Cortex of kidney (tissue), 1 donor: Measurements from ENCODE around the gene IFIT1.
"Not testable (repeated sequence)": the region's sequence is repeated elsewhere in the genome, so short reads cannot be mapped to it uniquely, and the experiment has no call there.

Experiments used
- DNase-seq: peaks from one replicate; lab custom pipeline; 2025; lab: John Stamatoyannopoulos, UW

The IFIT1 gene

DNA sequence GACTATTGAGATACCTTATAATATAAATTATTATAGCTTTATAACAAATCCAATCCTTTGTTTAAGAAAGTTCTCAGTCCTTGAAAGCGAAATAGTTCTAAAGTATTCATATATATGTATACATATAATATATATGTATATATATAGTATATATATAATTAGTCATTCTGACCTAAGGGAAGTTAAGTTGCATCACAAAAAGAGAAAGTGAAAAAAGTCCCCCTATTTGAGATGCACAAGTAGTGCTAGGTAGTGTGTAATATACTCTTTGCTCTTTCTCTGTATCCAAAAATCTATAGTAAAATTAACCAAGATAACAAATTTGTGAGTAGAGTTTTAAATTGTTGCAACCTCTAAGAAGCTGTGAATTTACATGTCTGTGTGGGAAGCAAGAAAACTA, 27.9 kb upstream of the IFIT1 start:
- no peak for DNase-seq

DNA sequence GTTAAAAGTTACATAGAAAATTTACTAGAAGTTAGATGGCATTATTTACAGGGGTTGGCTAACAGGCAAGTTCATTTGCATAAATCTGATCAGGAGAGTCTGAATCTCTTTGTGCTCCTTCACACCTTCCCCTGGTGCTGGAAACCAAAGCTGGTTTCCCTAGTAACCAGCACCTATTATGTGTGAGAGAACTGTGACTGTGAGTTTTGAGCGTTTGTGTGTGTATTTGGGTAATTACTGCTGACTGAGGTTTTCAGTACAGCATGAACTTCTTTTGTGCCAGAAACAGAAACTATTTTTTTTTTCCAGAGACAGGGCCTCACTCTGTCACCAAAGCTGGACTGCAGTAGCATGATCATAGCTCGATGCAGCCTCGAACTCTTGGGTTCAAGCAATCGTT, 24.9 kb upstream of the IFIT1 start:
- DNase-seq: no peak

DNA sequence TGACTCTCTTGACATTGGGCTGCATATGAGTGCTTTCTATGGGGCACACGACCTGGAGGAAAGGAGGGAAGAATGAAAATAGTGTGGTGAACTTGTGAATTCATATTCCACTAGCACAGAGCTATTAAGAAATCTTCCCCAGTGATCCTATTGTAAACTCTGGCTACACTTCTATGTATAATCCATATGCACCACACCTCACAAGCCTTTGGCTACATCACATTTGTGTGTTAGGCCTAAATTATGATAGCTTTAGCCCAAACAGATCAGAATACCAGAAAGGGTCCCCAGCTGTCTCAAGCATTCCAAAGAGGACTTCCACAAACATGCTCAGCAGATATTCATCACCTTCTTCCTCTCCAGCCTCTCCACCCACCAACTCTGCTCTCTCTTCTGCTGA, 24.3 kb upstream of the IFIT1 start:
- DNase-seq: no peak

DNA sequence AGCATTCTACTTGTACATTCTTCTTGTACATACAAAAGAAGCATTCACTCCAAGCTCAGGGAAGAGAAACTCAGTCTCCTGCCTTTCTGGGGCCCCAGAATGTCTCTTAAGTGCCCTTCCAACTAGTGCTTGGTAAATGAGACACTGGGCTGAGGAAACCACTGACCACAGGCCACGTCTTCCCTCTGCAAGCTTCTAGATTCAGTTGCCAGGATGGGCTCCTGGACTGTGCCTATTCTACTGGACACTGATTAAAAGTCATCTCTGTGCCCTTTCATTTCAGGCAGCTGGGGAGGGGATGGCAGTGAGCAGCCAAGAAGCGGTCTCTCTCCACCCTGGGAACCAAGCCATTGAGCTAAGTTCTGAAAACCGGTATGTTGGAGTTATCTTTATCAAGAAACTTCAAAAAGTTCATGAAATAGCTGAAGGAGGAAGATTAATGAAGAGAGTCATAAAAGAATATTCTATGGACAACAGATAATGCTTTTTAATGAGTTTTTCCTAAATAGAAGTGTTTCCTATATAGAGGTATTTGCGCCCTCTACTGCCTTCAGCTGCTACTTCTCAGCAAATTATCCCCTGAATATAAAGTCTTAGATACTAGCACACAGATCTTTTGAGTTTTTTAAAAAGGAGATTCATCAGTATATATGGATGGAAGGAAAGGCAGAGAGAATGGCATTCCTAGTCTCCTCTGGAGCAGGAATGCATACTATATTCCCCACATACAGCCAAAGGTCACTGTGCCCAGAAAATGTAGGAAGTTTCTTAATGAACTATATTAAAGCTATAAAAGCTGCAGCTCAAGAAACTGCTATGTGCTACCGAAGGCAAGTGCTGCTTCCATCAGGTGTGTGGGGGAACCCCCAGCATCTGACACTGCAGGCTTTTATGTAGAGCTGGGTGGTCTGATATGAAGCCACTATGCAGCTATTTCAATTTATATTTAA, 23.0 kb upstream of the IFIT1 start:
- DNase-seq: no peak

DNA sequence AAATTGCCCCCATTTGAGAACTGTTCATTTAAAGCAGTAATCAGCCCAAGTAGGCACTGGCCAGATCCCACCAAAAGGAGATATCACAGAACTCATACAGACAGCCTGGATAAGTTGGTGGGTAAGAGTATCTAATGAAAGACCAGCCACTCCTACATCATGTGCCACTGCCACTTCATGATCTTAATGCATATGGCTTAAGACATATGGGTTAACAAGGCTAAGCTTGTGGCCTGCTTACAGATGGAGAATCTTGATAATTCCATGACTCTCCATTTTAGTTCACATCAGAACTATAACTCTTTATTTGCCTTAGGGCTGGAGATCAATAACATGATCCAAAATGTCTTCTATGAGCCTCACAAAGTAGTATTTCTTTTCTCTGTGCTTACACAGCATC, 21.3 kb upstream of the IFIT1 start:
- DNase-seq: no peak

DNA sequence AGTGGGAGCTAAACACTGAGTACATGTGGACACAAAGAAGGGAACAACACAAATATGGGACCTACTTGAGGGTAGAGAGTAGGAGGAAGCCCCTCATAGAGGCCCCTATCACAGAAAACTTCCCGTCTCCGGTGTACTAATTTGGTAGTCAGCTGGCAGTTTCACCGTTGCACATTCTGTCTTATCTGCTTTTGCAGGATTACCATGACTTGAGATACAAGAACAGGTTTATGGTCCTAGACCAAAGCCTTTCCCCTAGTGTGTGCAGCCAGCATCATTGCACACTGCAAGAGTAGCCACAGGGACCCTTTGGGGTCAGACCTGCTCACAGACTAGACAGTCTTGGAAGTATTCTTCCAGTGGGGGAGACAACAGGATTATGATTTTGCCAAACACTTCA, 20.4 kb upstream of the IFIT1 start:
- DNase-seq: no peak

DNA sequence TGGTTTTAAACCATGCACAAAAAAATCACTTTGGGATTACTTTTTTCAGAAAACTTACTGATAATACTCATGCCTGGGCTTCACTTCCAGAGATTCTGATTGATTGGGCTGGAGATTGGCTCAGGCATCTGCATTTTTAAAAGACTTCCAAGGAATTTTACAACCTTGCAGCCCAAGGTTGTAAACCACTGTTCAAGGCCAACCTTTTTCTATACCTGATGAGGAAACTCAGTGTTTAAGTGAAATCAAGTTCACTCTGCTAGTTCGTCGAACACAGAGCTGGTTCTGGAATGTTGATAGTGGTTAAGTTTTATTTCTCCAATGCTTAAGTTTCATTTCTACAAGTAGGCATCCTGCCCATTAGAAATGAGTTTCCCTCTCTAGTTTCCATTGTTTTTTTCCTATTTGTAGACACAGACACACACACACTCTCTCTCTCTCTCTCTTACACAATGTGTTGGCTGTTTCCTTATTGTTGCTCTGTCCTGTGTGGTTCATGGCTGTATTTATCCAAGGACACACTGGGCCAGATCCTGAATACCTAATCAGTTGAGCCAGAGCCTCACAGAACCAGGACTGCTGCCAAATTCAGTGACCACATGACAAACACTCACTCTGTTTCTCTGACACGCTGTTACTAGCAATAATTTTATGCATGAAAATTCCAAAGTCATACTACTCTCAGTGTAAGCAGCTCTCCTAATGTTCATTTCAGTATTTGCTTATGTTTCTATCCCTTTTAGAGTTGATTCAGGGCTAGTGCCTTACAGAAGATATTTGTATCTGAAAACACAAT, 18.3 kb upstream of the IFIT1 start:
- no peak for DNase-seq

DNA sequence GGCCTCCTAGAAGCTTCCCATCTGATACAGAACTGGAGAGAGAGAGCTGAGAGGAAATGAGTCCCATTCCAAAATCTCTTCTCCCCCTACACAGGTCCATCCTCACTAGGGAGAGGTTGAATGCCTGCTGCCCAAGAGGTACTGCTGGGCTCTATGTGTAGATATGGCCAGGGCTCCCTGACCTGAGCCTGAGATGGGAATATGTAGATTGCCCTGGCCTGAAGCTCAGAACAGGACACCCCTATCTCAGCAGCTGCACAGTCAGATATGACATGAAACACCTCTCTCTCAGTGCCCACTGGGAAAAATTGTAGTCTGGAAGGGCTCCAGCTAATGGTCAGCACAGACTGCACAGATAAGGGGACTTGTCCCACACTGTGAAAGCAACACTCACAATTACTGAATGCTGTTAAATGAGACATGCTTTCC, 17.7 kb upstream of the IFIT1 start:
- no peak for DNase-seq

DNA sequence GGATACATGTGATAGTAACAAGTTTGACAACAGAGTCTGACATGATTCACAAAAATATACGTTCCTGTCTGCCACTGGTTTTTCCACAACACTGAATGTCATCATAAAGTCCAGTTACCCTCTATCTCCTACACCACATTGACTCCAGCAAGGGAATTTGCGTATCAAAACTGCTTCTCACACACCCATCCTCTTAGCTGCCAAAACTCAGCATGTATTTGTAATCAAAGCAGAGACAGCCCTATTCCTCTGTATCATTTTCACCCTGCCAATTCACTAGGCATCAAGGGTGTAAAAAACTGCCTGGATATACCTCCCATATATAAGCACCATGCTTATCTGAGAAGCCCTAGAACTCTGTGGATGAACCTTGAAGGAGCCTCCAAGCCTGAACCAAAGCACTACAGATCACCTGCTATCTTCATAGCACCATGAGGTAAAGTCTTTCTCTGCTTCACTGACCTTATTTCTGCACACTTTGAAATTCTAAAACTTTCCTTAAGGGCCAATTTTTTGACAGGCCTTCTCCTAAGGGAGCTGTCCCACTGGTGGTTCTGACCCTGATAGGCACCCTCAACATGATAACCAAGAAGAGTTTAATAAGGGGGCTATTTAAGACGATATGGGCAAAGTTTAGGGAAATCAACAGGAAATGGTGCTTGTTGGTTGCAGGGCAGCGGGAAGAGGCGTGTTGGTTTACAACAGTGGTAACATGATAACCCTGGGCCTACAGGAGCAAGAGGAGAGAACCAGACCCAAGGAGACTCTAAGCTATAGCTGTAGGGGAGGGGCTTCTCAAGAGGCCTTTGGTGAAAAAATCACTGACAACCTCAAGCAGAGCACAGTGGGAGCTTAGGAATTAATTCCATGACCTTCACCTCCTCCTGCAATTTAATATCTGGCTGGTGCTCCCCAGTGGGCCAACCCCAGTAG, 14.5 kb upstream of the IFIT1 start, which contains the start of gene IFIT1B:
TSS of gene IFIT1B (plus strand) at position 352 of the 933 bp plus-strand sequence. CDS start at position 432, 80 bp downstream.
- no peak for DNase-seq

DNA sequence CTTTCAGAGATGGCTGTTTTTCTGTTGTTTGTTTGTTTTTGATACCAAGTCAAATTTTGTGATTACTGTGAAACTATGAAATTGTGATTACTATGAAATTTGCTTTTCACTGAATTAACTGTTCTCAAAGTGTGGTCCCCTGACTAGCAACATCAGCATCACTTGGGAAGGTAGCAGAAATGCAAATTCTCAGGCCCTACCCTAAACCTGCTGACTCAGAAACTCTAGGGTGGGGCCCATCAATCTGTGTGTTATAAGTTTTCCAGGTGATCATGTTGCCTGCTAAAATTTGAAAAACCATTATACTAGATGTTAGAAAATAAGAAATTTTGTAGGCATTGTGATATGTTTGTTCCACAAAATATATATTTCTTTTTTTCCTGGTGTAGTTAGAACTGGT, 13.3 kb upstream of the IFIT1 start:
- DNase-seq: no peak

DNA sequence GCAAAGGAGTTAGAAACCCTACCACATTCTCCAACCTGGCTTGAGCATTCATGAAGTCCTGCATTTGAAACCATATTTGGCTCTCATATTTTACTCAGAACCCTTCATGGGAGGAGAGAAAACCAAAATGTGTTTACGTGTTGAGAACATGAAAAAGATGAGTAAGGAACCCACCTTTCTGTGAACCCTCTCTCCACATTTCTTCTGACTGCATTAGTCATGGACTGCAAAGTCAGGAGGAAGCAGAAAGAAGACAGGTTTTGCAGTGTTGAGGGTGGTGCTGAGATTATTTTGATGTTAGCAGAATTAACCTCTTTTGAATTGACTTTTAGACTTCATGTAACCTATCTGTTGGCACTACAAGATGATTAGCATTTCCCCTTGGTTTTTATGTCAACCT, 9.7 kb upstream of the IFIT1 start:
- no peak for DNase-seq

DNA sequence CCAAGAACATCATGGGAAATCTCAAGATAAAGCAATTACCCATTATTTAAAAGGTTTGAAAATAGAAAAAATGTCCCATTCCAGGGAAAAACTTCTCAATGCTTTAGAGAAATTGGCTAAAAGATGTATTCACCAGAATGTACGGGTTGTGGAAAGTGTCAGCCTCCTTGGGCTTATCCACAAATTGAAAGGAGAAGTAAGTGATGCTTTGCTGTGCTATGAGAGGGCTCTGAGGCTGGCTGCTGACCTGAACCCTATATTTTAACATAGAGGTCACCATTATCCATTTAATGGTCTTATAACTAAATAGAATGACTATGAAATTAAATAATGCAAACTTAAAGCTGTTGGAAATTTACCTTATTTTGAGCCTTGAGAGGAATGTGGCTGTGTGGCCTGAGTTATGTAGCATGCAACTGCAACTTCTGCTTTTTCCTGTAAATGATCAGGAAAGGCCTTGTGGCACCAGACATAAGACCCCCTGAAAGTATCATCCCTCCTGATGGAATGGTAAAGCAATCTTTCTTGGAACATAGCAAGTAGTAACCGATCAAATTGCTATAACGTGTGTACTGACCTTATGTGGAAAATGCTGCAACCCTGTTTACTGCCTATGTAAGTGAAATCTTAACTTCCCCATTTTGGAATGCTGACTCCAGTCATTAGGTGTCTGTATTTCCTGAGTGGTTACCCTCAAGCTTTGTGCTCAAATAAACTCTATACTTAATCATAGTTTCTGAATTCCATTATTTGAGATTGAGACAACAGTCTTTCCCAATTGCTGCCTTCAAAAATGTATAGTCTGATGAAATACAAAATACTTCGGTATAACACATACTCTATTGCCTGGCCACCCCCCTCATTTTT, 7.7 kb upstream of the IFIT1 start:
- DNase-seq: no peak

DNA sequence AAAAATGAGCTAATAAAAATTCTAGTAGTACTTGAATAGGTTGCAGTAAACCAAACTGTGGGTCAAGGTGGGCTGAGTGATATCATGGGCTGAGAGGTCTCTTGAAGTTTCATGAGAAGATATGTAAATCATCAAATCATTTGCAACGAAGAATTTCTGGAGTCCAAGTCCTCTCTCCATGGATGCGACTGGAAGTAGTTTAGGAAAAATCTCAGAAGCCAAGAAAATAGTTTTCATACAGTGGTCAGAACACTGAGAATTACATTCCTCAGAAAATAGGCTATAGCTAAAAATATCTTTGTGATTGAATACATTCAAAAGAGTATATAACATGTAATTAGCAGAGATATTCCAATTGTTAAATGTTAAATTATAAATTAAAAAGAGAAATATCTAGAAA, 3.6 kb upstream of the IFIT1 start:
- no peak for DNase-seq

DNA sequence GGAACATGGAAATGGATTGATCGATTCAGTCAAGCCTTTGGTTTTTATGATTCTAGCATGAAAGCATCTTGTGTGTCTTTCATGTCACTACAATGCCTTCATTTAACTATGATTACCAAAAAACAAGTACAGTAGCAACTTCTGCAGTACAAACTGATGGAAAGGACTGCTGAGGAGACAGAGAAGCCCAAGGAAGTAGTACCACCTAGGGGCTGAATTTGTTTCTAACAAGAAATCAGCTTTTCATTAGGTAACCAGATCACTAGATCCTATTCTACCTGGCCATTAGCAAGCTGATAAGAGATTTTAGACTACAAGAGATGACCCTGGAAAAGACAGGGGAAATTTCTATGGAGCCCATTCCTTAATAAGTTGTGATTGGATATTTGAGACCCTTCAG, 3.2 kb upstream of the IFIT1 start:
- DNase-seq: no peak

DNA sequence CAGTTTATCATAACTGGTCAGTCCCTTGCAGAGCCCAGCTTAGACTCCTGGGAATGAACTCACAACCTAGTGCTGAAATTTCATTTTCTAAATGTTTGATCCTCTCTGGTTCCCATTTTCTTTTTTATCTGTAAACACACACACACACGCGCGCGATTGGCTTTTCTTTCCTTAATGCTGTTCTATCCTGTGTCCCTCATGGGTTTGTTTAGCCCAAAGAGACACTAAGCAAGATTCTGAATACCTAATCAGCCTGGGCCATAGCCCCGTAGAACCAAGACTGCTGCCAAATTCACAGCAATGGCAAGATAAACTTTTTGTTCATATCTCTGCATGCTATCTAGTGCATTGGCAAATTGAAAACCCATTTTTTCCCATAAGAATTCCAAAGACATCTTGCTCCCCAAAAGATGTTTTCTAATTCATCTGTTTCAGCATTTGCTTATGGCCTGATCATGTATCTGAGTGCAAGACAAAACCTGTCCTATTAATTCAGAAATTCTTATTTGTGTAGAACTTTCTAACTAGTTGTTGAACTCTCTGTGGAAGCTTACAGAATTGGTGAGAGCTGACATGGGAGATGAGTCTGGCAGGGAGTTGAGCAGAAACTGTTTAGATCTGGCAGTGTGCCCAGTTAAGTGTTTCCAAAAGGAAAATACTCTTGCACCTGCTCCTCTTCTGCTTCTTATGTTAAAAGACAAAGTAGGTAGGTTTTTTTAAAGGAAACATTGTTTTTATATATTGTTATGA, 1.8 kb upstream of the IFIT1 start:
- no peak for DNase-seq

DNA sequence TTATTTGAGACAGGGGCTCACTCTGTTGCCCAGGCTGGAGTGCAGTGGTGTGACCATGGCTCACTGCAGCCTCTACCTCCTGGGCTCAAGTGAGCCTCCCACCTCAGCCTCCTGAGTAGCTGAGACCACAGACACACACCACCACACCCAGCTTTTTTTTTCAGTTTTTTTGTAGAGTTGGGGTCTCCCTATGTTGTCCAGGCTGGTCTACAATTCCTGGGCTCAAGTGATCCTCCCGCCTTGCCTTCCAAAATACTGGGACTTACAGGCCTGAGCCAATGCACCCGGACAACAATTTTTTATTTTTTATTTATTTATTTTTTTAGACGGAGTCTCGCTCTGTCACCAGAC, 1.2 kb upstream of the IFIT1 start:
- not testable (repeated sequence) for DNase-seq

DNA sequence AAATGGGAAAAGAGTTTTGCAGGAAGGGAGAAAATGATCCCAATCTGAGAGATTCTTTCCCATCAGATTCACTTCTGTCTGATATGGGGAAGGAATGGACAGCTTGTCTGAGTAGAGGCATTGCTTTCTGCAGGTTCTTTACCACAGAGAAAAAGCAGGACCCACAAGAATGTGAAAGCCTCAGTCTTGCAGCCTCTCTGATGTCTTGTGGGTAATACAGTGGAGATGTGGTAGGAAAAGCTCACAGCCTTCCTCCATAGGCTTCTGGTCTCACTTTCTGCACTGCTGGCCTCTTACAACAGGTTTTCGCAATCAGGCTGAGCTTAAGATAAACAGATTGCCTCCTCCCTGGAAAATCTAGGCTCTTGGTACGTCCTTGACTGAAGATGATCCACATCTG, 551 bp downstream of the IFIT1 start:
- no peak for DNase-seq

DNA sequence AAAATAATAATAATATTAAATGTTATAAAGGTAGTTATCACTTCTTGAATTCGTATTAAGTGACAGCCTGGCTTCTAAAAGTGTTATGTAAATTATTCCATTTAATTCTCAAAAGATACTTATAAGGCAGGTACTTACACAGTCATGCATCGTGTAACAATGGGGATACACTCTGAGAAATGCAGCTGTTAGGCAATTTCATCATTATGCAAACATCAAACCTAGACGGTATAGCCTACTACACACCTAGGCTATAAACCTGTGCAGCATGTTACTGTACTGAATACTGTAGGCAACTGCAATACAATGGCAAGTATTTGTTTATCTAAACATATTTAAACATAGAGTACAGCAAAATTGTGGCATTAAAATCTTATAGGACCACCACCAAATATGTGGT, 1.5 kb downstream of the IFIT1 start:
- DNase-seq: no peak

DNA sequence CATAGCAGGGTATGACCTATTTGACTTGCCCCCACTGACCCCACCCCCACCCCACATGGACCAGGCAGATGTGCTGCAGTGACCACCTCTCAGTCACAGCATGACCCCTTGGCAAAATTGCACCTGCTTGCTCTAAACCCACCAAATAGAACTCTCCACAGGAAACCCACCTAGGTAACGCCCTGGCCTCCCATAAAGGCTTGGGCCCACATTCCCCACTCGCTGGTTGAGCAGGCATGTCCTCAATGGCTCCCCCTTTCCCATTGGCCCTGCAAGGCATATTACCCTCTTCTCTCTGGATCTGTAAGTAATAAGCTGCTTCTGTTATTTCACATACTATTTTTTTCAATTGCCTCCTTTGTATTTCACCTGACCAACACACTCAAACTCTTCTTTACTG, 2.7 kb downstream of the IFIT1 start:
- no peak for DNase-seq

DNA sequence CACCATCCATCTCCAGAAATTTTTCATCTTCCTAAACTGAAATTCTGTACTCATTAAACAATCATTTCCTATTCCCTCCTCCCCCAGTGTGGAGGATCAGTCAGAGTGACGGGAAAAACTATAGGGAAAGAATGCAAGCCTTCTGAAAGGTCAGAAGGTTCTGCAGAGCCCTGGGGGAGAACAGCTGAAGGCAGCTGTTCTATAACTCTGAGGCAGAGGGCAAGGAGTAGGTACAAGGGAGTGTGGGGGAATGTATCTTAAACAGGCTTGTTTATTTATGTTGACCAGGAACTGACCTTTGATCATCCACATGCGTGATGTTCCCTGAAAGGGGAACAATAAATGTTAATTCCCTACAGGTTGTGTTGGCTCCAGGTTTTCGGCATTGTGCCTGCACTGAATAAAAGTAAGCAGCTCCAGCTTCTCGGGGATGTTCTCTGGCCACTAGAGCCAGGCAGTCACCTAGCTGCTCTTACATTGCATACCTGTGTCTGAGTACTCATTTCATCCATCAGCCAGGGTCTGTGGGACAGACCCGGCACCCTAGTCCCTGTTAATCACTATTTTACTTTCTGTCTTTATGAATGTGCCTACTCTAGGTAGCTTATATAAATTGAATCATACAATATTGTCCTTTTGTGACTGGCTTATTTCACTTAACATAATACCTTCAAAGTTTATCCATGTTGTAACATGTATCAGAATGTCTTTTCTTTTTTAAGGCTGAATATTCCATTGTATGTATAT, 5.8 kb downstream of the IFIT1 start:
- DNase-seq: no peak
